ENCODE results near the gene MTR.

MTR gene

GRCh38 chr1:236809148-236809547 is 14.1 kb downstream of the MTR start:
- Histone ChIP-seq H3K4me3 (IDR thresholded peaks at IDR 0.05; ENCODE audit: insufficient read depth, low read depth, low read length) (no peak overlapping the region), H3K36me3 (ENCODE audit: insufficient read depth) (no peaks in the 10 kb centered on the region), H2AFZ (ENCODE audit: low read depth) (no peak overlapping the region), H3K9ac (no peak overlapping the region), H3K27me3 (ENCODE audit: insufficient read depth, low read depth) (no peaks in the 10 kb centered on the region), H3K4me2 (no peak overlapping the region), H3K27ac (no peak overlapping the region), H4K20me1 (ENCODE audit: insufficient read depth) (no peaks in the 10 kb centered on the region), H3K4me1 (ENCODE audit: low read depth, poor library complexity, severe bottlenecking) (no peaks in the 10 kb centered on the region), H3K79me2 (ENCODE audit: insufficient read depth, low read depth) (no peaks in the 10 kb centered on the region)
- no peak for TF ChIP-seq CTCF (conservative IDR thresholded peaks at IDR 0.05; ENCODE audit: low read depth, low read length)

DNA sequence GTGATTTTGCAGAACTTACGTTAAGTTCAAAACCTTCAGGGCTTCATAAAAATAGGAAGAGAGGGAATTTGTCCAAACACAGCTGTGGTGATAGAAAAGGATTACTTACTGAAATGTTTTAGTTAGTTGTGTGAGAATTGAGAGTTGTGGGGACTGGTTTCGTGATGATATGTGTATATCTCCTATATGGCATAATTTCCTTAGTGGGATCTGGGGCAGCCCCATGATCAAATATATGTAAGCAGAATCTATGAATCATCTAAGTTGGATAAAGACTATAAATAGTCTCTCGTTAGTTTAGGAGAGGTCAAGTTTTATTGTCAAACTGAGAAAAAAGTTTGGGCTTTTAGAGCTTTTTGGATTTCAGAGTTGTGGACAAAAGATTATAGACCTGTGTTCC is 14.9 kb downstream of the MTR start:
- Histone ChIP-seq H3K4me3 (IDR thresholded peaks at IDR 0.05; ENCODE audit: insufficient read depth, low read depth, low read length) (no peak overlapping the region), H3K4me2 (no peak overlapping the region), H3K4me1 (ENCODE audit: low read depth, poor library complexity, severe bottlenecking) (no peaks in the 10 kb centered on the region), H4K20me1 (ENCODE audit: insufficient read depth) (no peaks in the 10 kb centered on the region), H3K79me2 (ENCODE audit: insufficient read depth, low read depth) (no peaks in the 10 kb centered on the region), H3K36me3 (ENCODE audit: insufficient read depth) (0 out of 2 replicates have a peak, but pooled peaks cover 3% of the 10 kb centered on the region), H3K27ac (no peak overlapping the region), H2AFZ (ENCODE audit: low read depth) (no peak overlapping the region), H3K27me3 (ENCODE audit: insufficient read depth, low read depth) (no peaks in the 10 kb centered on the region), H3K9ac (no peak overlapping the region)
- TF ChIP-seq CTCF (conservative IDR thresholded peaks at IDR 0.05; ENCODE audit: low read depth, low read length): no peak

DNA sequence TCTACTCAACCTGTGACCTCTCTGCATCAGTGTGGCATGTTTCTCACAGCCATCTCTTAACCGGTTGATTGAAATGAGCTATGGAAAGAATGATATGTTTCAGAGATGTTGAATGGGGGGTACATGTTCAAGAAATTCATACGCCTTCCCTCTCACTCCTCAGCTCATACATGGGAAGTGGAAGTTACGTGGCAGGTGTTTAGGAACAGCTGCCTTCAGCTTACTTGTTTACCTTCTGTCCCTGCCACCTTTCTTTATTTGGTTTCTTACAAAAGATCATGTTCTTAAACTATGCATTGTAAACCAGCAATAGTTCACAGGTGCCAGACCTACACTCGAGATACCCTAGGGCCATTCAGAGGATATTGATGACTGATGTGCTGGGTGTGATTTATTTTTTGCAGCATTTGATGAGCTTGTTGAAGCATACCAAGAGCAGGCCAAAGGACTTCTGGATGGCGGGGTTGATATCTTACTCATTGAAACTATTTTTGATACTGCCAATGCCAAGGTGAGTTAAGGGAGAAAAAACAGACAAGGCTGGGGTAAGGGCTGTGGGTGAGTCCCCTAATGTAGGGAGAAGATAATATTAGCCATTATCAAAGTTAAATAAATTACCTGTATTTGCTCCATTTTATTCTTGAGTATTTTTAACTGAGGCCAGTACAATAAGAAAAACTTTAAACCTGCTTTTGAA is 17.4 kb downstream of the MTR start:
- H3K79me2 ChIP-seq (ENCODE audit: insufficient read depth, low read depth): no peaks in the 10 kb centered on the region
- no peak overlapping the region for H3K27ac ChIP-seq
- no peak overlapping the region for H2AFZ ChIP-seq (ENCODE audit: low read depth)
- H4K20me1 ChIP-seq (ENCODE audit: insufficient read depth): no peaks in the 10 kb centered on the region
- H3K4me2 ChIP-seq: no peak overlapping the region
- no peak overlapping the region for H3K4me3 ChIP-seq (IDR thresholded peaks at IDR 0.05; ENCODE audit: insufficient read depth, low read depth, low read length)
- 0 out of 2 replicates have a peak, but pooled peaks cover 3% of the 10 kb centered on the region for H3K36me3 ChIP-seq (ENCODE audit: insufficient read depth)
- no peak for TF ChIP-seq CTCF (conservative IDR thresholded peaks at IDR 0.05; ENCODE audit: low read depth, low read length)
- no peaks in the 10 kb centered on the region for H3K27me3 ChIP-seq (ENCODE audit: insufficient read depth, low read depth)
- H3K4me1 ChIP-seq (ENCODE audit: low read depth, poor library complexity, severe bottlenecking): no peaks in the 10 kb centered on the region
- no peak overlapping the region for H3K9ac ChIP-seq

DNA sequence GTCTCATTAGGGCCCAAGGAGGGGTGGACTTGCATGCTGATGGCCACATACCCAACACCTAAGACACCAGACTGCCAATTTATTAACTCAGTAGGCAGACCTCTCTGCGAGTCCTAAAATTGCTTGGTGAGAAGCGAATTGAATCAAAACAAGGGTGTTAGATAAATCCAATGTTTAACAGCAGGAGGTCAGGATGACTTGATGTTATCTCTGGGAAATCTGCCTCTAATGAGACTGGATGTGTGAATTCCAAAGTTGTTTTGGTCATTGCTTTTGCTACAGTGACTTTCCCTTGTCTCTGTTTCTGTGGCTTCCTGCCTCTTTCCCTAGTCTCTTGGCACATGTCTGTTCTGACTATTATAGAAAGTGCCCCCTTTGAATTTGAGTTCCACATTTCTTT is 20.8 kb downstream of the MTR start:
- no peaks in the 10 kb centered on the region for H3K27me3 ChIP-seq (ENCODE audit: insufficient read depth, low read depth)
- 0 out of 2 replicates have a peak, but pooled peaks cover 3% of the 10 kb centered on the region for H3K36me3 ChIP-seq (ENCODE audit: insufficient read depth)
- H3K27ac ChIP-seq: no peak overlapping the region
- no peaks in the 10 kb centered on the region for H4K20me1 ChIP-seq (ENCODE audit: insufficient read depth)
- no peak overlapping the region for H3K9ac ChIP-seq
- no peak overlapping the region for H3K4me3 ChIP-seq (IDR thresholded peaks at IDR 0.05; ENCODE audit: insufficient read depth, low read depth, low read length)
- TF ChIP-seq CTCF (conservative IDR thresholded peaks at IDR 0.05; ENCODE audit: low read depth, low read length): no peak
- no peak overlapping the region for H3K4me2 ChIP-seq
- H2AFZ ChIP-seq (ENCODE audit: low read depth): no peak overlapping the region
- H3K4me1 ChIP-seq (ENCODE audit: low read depth, poor library complexity, severe bottlenecking): no peaks in the 10 kb centered on the region
- H3K79me2 ChIP-seq (ENCODE audit: insufficient read depth, low read depth): no peaks in the 10 kb centered on the region
